GM21528 (cell line): ENCODE results near the gene BHMT2.

Experiments
- ATAC-seq: cut with Tn5 transposase; IDR thresholded peaks from one replicate; pipeline ENCODE4 v1.9.1; 2021; ENCODE audit warnings: mild to moderate bottlenecking, moderate library complexity; ENCODE audit not compliant: unreplicated experiment, low FRiP score

Gene BHMT2

DNA sequence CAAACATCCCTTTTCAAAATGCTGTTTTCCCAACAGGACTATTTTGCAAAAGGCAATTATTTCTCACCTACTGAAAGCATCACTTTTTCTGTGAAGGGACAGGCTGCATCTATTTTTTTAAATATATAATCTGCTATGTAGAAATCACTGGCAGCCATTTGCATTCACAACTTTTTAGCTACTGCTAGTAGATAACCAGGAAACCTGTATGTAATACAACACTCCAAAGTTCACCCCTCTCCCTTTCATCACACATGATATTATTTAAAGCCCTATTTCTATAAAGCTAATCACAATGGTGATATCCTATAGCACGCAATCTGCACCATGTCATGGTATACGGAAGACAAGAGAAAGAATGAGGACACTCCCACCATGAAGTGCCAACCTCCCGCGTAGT lies 9.9 kb upstream of the BHMT2 start:
- no peak for ATAC-seq

DNA sequence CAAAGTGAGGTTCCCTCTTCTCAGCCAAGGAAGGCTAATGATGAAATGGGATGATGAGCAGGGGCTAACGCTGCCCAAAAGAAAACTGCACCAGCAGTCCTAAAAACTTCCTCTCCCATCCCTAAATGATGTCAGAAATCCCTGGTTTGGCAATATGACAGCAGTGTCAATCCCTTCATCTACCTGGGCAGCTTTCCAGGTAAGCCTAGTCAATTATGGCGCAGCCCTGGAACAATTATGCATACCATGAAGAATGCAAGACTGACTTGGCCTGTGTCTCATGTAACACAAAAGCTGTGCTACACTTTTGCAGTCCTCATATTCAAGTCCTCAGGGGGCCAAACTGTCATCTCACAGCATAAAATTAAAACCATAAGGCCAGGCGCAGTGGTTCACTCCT lies 7.1 kb upstream of the BHMT2 start:
- ATAC-seq: no peak

GRCh38 chr5:79070350-79070667 lies 742 bp downstream of the BHMT2 start:
- ATAC-seq: no peak

DNA sequence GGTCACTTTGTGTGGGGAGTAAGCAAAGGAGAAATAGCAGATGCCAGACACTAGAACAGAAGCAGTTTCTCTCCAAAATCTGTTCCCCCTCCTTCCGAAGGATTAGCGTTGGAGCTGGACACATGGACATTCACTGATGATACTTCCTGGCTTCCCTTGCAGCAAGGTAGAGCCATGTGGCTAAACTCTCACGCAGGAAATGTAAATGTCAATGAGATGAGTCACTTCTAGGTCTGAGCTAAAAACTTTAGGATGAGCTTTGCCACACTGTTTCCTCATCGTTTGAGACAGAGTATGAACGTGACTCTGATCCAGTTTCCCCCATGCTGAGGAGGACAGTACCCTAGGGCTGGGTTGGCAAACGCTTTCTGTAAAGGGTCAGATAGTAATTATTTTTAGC lies 5.1 kb downstream of the BHMT2 start:
- ATAC-seq: no peak

DNA sequence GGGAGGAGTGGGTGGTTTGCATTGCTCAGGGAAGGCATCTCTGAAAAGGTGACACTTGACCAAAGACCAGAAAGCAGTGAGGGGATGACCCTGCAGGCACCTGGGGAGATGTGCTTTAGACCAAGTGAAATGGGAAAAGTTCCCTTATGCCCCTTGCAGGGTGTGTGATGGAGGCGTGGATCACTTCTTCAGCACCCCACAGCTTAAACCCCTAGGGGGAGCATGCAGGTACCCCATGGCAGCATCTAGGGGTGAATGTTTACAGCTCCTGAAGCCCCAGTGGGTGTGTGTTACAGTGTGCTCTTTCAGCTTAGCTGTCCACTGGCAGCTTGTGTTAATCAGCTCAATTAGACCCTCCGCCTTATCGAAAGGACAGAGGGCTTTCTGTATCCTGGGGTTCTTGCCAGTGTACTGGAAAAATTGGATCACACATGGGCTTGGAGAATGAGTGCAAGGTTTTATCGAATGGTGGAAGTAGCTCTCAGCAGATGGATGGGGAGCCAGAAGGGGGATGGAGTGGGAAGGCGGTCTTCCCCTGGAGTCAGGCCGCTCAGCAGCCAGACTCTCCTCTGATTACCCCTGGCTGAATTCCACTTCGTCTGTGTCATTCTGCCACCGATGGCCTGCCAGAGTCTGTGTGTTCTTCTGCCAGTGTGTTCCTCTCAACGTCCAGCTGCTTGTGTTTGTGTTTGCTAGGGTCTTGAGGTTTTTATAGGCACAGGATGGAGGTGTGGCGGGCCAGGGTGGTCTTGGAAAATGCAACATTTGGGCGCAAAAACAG lies 6.3 kb downstream of the BHMT2 start:
- ATAC-seq: no peak

DNA sequence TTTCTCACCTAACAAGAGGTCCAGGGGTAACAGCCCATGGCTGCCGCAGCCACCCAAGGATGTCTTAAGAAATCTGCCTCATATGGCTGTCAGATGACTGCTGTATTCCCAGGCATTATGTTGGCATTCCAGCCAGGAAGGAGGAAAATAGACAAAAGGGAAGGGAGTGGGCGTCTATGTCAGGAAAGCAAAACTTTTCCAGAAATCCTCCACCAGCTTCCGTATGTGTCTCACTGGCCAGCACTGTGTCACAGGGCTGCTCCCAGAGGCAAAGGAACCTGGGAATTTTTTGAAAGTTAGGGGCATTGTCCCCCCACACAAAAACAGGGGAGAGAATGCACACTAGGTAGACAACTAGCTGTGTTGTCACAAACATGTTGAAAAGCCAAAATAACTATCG lies 7.3 kb downstream of the BHMT2 start:
- no peak for ATAC-seq

DNA sequence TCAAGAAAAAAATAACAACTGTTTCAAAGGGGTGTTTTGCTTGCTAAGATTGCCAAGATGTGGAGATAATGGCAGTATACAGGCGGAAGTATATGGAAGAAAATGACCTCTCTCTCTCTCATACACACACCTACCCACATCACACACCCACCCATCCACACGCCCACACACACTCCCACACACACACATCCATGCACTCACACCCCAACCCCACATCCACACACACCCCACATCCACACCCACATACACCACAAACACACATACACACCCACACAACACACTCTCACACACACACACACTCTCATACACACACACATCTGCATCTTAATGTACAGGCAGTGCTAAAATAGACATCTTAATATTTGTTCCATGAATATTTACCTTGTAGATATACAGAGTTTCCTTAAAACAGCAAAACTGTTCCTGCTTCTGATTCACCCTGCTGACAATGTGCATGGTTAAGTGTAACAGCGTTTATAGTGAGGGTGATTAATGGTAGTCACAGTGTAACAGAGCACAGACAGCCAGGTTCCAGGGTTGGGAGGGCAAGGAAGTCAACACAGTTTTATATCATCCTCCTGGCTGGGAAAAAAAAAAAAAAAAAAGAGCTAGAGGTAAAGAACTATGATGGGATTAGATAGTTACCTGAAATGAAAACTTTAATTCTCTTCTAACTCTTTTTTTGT lies 8.3 kb downstream of the BHMT2 start:
- ATAC-seq: no peak

- no peak for ATAC-seq
These were observed 11.2 kb downstream of the BHMT2 start for GRCh38 chr5:79080804-79081203.

GRCh38 chr5:79081779-79082178 lies 12.2 kb downstream of the BHMT2 start:
- ATAC-seq: no peak

- no peak for ATAC-seq
These were observed 16.5 kb downstream of the BHMT2 start for GRCh38 chr5:79086116-79086515.

- ATAC-seq: no peak
These were observed 18.9 kb downstream of the BHMT2 start for GRCh38 chr5:79088507-79088906.

- ATAC-seq: no peak
These were observed 21.5 kb downstream of the BHMT2 start for GRCh38 chr5:79091064-79091463.

- no peak for ATAC-seq
These were observed 24.2 kb downstream of the BHMT2 start for GRCh38 chr5:79093762-79094161.

- no peak for ATAC-seq
These were observed 36.3 kb downstream of the BHMT2 start for GRCh38 chr5:79105868-79106267.

GRCh38 chr5:79107020-79107796 lies 37.6 kb downstream of the BHMT2 start:
- no peak for ATAC-seq

- no peak for ATAC-seq
These were observed 38.5 kb downstream of the BHMT2 start for GRCh38 chr5:79108086-79108485.

DNA sequence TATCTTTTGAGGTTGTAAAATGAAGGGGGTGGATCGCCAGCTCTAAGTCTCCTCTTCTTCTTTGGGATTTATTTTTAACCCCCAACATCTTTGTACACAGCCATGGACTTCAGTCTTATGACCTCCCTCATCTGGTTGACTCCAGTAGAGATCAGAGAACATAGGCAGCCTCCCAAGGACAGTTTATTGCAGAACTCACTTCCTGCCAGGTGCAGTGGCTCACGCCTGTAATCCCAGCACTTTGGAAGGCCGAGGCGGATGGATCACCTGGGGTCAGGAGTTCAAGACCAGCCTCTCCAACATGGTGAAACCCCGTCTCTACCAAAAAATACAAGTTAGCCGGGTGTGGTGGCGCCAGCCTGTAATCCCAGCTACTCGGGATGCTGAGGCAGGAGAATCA lies 39.2 kb downstream of the BHMT2 start:
- no peak for ATAC-seq

GRCh38 chr5:79109527-79110492 lies 40.2 kb downstream of the BHMT2 start:
- ATAC-seq: no peak

DNA sequence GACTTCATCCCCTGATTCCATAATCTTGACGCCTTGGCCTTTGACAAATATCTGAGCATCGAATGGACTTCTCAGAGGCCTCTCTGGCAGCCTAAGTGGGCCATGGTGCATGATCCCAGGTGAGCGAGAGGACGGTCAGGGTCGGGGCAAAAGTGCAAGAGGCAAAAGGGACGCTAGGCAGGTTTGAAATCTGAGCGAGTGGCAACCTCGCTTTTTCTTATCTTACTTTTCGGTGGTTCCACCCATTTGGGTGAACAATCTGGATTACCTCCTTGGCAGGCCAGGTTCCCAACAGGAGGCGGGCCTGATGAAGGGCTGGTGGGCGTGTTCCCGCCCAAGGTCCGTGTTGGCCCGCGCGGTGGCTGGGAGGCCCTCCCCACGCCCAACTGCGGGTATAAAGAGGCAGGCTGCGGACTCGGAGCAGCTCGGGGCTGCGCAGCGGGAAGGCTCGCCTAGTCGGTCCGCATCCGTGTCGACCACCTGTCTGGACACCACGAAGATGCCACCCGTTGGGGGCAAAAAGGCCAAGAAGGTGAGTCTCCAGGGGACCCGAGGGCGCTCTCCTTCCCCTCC lies 41.9 kb downstream of the BHMT2 start, which contains the start of gene BHMT:
Gene BHMT, plus strand, starts transcription at position 423 of the 573 bp plus-strand sequence. Its CDS starts 77 bp downstream, at position 500.
- no peak for ATAC-seq
